Heart left ventricle (tissue), 13 donors: ENCODE data around the gene FARP1.

ENCODE experiments used
- POLR2A ChIP-seq, 2 donors: fragments of 450-650 bp; IDR thresholded peaks; one replicate each; pipeline ENCODE4 v1.6.1; 2017; ENCODE audit warnings: antibody characterized with exemption in 2 of 2, mild to moderate bottlenecking in 2 of 2, moderate library complexity in 2 of 2
- TF ChIP-seq, protein P1 (sequence below), 12 donors: fragments of 200-600 bp; sonication (generic) in 4 of 12; IDR thresholded peaks; one replicate each; pipeline versions ENCODE4 v1.5.0 to v1.8.0; 2018 to 2022; ENCODE audit warnings: antibody characterized with exemption in 12 of 12, mild to moderate bottlenecking in 5 of 12
- donor health status: ischemic (EF 13 %, LVEDD 7.1; RV severe dilation, severe dysfunction).
- donor health status: DM: no; HTN: yes; CAD: no.
- donor health status: DM: no; HTN: no; CAD: no.
- donor health status: ischemic (EF 25% LVEDD 6.9; RV normal size, moderate dysfunction).
- donor health status: ischemic (EF 25% LVEDD 5.7; RV mildly dilated, moderate dysfunction).
- donor health status: ischemic (EF 35%, LVEDD 5.7; RV mildly dilated, moderate dysfunction).
- donor health status: nonischemic (EF 11% LVEDD 7.7; RV severe dilation, severe dysfunction).
- donor health status: DM: yes; HTN: yes; CAD: no.
- donor health status: PGD.
- donor health status: ischemic (EF 29% LVEDD 5.4; RV normal size, mild dysfunction).
- donor health status: nonischemic (EF 23%, LVEDD 6.1; RV moderate dilation, normal function).

DNA sequence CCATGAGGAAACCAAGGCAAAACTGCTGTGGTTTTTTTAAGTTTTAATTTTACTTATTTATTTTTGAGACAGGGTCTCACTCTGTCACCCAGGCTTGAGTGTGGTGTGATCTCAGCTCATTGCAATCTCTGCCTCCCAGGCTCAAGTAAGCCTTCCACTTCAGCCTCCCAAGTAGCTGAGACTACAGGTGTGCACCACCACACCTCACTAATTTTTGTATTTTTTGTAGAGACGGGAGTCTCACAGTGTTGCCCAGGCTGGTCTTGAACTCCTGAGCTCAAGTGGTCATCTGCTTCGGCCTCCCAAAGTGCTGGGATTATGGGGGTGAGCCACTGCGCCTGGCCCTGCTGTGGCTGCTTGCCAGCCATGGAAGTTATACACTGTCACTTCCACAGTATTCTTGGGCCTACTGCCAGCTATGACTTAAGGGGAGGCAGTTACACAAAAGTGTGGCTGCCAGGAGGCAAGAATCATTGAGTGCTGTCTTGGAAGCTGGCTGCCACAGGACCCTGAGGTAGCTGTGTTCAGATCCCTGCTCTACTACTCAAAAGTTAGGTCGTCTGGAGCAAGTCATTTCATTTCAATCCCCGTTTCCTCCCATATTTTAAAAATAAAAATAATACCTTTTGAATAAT is 12.7 kb downstream of the FARP1 start:
- TF ChIP-seq, protein P1, sequence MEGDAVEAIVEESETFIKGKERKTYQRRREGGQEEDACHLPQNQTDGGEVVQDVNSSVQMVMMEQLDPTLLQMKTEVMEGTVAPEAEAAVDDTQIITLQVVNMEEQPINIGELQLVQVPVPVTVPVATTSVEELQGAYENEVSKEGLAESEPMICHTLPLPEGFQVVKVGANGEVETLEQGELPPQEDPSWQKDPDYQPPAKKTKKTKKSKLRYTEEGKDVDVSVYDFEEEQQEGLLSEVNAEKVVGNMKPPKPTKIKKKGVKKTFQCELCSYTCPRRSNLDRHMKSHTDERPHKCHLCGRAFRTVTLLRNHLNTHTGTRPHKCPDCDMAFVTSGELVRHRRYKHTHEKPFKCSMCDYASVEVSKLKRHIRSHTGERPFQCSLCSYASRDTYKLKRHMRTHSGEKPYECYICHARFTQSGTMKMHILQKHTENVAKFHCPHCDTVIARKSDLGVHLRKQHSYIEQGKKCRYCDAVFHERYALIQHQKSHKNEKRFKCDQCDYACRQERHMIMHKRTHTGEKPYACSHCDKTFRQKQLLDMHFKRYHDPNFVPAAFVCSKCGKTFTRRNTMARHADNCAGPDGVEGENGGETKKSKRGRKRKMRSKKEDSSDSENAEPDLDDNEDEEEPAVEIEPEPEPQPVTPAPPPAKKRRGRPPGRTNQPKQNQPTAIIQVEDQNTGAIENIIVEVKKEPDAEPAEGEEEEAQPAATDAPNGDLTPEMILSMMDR (IDR thresholded peaks at IDR 0.05), result no peak
- TF ChIP-seq POLR2A (IDR thresholded peaks at IDR 0.05), result no peak
